Measurements from ENCODE around the gene ERF.
"Not testable (repeated sequence)": the region's sequence is repeated elsewhere in the genome, so short reads cannot be mapped to it uniquely, and the experiment has no call there.

DNA sequence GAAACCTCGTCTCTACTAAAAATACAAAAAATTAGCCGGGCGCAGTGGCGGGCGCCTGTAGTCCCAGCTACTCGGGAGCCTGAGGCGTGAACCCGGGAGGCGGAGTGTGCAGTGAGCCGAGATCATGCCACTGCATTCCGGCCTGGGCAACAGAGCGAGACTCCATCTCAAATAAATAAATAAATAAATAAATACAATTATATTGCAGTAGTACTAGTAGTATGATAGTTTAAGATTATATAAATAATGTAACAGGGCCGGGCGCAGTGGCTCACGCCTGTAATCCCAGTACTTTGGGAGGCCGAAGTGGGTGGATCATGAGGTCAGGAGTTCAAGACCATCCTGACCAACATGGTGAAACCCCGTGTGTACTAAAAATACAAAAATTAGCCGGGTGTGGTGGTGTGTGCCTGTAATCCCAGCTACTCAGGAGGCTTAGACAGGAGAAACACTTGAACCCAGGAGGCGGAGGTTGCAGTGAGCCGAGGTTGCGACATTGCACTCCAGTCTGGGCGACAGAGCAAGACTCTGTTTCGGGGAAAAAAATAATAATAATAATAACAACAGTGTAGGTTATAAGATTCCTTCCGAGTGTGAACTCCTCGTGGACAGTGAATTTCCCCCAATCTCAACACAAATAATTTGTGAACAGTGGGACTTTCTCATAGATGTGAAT lies 12.1 kb upstream of the ERF start:
- TF ChIP-seq RCOR1 (IDR thresholded peaks at IDR 0.05; ENCODE audit: insufficient replicate concordance, low read length); POLR2A (IDR thresholded peaks at IDR 0.05; ENCODE audit: low read depth, low read length); FOS (IDR thresholded peaks at IDR 0.05; ENCODE audit: low read depth, low read length); RAD21 (IDR thresholded peaks at IDR 0.05; ENCODE audit: low read length); MAFK (IDR thresholded peaks at IDR 0.05; ENCODE audit: low read depth, low read length); MXI1 (IDR thresholded peaks at IDR 0.05; ENCODE audit: borderline replicate concordance, low read depth, low read length); CEBPB (IDR thresholded peaks at IDR 0.05; ENCODE audit: low read depth, low read length); SMC3 (IDR thresholded peaks at IDR 0.05; ENCODE audit: low read depth, low read length); BHLHE40 (IDR thresholded peaks at IDR 0.05; ENCODE audit: low read depth, low read length): not testable (repeated sequence)
- TF ChIP-seq, protein P1, sequence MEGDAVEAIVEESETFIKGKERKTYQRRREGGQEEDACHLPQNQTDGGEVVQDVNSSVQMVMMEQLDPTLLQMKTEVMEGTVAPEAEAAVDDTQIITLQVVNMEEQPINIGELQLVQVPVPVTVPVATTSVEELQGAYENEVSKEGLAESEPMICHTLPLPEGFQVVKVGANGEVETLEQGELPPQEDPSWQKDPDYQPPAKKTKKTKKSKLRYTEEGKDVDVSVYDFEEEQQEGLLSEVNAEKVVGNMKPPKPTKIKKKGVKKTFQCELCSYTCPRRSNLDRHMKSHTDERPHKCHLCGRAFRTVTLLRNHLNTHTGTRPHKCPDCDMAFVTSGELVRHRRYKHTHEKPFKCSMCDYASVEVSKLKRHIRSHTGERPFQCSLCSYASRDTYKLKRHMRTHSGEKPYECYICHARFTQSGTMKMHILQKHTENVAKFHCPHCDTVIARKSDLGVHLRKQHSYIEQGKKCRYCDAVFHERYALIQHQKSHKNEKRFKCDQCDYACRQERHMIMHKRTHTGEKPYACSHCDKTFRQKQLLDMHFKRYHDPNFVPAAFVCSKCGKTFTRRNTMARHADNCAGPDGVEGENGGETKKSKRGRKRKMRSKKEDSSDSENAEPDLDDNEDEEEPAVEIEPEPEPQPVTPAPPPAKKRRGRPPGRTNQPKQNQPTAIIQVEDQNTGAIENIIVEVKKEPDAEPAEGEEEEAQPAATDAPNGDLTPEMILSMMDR (conservative IDR thresholded peaks at IDR 0.05; ENCODE audit: low read depth, low read length), result not testable (repeated sequence)
- TF ChIP-seq, protein P2, sequence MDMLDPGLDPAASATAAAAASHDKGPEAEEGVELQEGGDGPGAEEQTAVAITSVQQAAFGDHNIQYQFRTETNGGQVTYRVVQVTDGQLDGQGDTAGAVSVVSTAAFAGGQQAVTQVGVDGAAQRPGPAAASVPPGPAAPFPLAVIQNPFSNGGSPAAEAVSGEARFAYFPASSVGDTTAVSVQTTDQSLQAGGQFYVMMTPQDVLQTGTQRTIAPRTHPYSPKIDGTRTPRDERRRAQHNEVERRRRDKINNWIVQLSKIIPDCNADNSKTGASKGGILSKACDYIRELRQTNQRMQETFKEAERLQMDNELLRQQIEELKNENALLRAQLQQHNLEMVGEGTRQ (IDR thresholded peaks at IDR 0.05; ENCODE audit: low read depth, low read length), result not testable (repeated sequence)
